GM21423 (cell line): Measurements from ENCODE around the gene ELL3.
"Not testable (repeated sequence)": the region's sequence is repeated elsewhere in the genome, so short reads cannot be mapped to it uniquely, and the experiment has no call there.

ENCODE experiments used
- ATAC-seq: cut with Tn5 transposase; IDR thresholded peaks from one replicate; pipeline ENCODE4 v1.9.1; 2021; ENCODE audit warnings: mild to moderate bottlenecking, moderate library complexity; ENCODE audit not compliant: unreplicated experiment

The ELL3 gene

DNA sequence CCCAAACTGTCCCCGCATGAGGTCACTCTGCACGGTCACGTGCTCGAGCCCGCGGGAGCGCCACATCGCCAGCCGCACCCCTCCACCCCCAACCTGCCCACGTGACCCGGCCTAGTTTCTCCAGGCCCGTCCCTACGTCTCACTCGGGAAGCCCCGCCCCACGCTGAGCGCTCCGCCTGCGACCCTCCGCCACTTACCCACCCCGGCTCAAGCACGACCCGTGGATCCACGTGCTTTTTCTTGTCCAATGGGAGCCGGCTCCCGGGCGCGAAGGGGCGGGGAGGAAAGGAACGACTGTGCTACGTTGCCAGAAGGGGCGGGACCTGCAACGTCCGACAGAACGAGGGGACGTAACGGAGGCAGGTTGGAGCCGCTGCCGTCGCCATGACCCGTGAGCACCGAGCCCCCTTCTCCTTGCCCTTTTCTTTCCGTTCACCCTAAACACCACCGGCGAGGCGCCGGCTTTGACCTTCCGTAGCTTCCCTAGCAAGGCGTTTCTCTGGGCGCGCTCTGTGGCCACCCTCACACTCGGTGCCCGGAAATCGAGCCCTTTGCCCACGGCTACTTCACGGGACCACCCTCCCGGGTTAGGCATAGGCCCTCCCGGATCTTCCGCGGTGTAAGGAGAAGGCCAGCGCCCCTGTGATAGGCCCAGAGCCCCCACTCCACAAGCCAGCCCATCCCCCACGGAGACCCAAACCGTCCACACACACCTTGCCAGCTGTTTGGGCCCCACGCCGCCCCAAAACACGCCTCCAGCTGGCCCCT, 15.4 kb upstream of the ELL3 start, which contains the start of gene SERF2:
SERF2 (plus strand) TSS at position 328 of the 768 bp plus-strand sequence; CDS start at position 385, 57 bp downstream.
- peak; percentile 89 for ATAC-seq

DNA sequence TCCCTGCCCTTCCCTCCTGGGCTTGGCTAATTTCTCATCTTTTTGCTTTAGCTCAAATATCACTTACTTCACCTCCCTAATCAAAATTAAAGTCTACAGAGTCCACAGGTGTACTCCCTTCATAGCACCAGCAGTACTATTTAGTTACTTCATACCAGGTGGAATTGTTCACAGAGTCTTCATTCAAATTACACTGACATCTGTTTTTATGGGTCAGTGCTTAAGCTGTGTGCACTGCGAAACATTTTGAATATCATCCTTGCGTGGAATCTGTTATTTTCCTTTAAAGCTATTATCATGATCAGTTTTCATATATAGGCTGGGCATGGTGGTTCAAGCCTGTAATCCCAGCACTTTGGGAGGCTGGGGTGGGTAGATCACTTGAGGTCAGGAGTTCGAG, 12.6 kb upstream of the ELL3 start:
- ATAC-seq = no peak

DNA sequence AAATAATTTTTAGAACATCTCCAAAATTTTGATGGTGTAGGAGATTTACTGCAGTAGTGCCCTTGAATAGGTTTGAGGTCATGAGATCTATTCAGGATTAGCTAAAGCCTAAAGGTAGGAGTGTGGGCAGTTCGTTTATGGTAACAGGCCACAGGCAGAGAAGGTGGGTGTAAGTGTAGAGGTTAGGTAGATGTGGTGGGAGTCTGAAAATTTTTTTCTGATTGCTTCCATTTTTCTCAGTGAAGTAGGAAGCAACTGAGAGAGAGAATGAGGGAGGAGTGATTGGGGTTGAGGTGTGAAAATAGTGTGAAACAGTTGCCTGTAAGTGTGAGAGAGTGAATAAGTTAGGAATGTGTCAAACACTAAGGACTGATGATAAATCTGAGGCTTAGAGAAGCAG, 2.2 kb upstream of the ELL3 start:
- no peak for ATAC-seq

DNA sequence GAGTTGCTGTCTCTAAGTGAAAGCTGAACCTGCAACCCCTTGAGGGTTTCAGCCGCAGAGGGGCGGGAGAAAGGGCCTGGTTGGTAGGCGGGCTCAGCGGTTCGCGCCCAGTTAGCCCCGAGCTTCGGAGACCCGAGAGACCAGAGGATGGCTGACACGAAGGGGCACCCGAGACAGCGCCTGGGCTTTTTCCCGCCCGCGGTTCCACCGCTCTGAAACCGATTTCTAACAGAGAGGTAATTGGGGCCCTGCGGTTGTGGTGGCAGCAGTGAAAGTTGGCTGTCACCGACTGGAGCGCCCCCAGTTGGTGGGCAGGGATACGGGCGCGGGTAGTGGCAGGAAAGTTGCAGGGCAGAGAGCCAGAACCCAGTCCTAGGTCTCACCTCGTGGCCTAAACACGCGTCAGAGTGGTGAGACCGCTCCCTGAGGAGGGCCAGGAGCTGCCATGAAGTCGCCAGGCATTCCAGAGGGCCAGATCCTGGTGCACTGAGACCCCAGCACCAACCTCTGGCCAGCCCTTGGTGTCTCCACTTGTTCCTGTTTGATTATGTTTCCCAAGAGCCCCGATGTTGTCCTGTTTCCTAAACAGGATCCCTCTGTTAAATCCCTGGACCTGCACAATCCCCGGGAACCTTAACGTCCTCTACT, 625 bp upstream of the ELL3 start:
- peak; percentile 58 for ATAC-seq

DNA sequence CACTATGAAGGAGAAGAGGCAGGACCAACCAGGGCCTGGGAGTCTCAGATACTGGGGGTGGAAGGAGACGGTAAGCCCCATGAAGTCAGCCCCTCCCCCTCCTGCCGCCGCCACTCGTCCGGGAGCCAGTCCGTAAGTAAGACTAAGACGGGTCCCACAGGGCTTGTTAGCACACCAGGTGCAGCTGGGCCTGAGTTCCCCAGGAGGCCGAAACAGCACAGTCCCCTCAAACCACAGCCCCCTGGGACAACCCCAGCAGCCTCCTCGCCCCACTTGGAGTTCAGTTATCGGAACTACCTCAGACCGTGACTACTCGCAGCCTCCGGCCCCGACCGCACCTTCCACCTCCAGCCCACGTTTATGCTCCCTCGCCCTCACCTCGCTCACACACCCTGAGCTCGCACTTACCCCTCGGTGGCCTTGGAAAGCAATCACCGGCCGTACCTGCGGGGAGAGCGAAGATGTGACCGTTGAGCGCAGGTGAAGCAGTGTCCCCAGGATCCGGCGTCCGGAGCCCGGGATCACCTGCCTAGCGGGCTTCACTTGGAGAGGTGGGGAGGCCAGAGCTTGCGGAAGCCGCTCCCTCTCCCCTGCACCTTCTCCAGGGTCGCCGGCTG, 557 bp downstream of the ELL3 start:
- peak; percentile 71 for ATAC-seq

DNA sequence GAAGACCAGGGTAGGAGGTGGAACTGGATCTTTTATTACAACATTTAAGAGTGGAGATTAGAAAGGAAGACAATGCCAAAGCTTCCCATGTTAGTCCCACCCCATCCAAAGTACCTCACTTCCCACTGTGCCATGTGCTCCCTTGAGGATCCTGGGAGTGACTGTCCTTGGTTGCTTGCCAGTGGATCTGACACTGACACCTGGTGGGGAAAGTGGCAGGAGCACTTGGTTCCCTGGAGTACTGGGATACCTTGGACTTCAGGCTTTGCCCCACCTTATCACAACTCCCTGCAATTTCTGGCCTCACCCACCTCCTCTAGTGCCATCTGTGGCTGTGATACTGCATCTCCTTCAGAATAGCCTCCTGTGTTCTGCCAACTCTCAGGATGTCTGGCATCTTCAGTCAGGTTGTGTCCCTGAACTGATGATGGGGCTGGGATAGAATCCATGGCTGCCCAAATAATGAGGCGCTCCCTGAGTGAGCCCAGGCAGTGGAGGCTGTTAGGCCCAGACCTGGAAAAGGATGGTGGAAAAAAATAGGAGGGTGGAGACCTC, 1.3 kb downstream of the ELL3 start:
- no peak for ATAC-seq

DNA sequence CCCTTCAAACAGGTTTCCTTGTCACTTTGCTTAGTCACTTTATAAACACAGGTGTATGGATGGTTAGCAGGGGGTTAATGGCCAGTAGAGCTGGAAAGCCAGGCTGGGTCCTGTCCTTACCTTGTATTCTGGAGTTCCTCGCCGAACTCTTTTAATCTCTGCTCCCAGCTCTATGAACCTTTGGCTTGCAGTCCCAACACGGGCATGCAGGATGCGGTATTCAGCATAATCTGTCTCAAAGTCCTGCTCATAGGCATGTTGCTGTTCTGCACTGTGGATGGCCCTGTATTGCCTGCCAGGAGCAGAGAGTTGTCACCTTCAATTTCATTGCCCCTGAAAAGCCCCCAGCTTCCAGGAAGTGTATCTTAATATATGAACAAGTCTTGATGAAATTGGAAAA, 2.7 kb downstream of the ELL3 start:
- ATAC-seq = no peak

DNA sequence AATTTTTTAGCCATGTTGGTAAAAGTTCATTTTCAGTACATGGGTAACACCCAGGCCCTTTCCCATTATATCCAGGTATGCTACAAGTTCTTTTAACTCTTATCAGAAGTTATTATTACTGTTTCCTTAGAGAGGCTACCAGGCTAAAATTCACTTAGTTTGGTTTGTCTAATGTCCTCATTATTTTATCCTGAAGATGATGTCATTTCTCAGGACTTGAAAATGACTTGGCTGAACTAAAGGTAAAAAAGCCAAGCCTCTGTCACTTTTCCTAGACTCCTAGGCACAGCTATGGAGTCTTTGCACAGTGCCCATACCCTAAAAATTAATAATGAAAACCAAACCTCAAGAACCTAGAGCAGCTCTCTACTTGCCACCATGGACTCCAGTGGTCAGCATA, 4.1 kb downstream of the ELL3 start:
- ATAC-seq = no peak

DNA sequence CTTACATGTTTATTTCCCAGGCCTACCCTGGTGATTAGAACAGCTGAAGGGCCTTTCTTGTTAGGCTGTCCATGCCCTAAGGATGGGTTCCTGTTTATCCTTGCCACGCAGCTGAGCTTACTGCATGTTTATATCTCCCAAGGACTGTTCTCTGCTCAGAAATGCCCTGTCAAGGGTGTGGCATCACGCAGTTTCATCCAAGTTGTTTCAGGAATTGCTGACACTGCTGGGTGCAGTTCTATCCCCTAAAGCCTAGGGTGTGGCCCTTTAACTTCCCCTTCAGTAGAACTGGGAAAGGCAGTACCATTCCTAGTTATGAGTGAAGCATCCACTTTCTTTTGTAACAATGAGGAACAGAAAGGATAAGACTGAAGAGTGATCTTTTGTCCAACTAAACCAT, 5.0 kb downstream of the ELL3 start:
- no peak for ATAC-seq

DNA sequence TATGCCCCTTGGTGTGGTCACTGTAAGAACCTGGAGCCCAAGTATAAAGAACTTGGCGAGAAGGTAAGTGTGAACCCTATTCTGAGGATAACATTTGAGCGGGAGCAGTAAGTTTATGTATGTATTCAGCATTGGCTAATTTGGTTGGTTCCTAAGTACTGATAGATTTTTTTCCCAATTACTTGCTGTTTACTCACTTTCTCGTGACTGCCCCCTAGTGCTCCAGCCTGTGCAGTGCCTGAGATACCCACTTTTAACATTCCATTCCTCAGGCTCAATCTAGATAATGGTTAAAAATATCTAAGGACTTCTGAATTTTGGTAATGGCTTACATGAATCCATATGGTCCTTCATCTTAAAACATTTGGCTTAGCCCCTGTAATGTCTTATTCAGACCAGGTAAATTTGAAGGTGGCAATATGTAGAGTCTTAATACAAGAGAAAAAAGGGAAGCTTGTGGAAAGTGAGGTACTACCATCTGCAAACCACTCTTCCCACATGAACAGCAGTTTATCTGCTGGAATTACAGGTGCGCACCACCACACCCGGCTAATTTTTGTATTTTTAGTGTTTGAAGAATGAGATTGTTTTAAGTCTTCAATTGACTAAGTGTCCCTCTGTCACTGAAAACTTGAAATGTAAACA, 7.1 kb downstream of the ELL3 start:
- ATAC-seq = no peak

DNA sequence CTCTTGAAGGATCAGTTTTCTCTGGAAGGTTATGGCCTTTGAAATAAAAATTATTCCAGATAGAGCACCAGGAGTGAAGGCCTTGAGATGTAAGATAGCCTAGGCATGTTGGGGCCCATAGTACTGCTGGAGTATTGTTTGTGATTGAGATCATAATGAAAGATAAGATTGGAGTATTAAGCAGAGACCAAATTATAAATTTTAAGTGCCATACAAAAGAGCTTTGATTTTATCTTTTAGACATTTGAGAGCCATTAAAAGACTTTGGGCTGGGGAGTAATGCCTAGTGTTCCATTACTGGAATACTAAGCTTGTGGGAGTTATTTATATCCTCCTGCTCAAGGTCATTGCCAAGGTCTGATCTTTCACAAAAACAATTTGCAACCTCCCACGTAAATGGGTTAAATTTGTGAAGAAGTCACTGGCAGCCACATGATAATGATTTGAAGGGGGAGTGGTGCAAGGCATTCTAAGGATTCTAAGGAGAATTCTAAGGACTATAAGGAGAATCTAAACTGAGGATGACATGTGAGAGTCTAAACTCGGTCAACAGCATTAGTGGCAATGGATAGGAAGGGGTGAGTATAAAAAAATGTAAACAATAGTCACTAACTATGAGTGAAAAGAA, 12.8 kb downstream of the ELL3 start:
- ATAC-seq = no peak

DNA sequence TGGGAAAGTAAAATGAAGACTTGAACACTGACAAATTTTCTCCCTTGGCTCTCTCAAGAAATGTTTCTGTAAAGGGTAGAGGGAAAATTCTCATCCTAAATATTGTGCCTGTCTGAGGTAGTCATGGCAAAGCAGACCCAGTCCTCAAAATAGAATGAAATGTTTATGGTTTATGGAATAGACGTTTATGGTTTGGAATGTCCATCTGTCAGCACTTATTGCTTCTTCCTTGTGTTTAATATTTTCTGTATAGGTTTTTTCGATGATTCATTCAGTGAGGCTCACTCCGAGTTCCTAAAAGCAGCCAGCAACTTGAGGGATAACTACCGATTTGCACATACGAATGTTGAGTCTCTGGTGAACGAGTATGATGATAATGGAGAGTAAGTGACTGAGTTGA, 13.9 kb downstream of the ELL3 start:
- no peak for ATAC-seq

DNA sequence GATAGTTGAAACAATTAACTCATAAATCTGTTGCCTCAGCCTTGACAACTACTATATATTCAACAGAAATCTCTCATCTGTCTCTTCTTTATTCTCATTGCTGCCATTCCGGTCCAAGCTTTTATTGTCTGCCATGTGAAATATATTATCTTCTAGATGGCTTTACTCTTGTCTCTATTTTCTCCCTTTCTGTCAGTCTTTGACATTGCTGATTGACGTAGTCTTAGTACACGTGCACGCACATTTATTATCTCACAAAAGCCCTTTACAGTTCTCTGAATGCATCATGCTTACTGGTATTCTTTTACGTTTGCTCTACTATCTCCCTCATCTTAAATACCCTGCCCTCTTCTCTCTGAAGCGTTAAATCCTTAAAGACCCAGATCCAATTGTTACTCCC, 24.9 kb downstream of the ELL3 start:
- ATAC-seq = no peak

DNA sequence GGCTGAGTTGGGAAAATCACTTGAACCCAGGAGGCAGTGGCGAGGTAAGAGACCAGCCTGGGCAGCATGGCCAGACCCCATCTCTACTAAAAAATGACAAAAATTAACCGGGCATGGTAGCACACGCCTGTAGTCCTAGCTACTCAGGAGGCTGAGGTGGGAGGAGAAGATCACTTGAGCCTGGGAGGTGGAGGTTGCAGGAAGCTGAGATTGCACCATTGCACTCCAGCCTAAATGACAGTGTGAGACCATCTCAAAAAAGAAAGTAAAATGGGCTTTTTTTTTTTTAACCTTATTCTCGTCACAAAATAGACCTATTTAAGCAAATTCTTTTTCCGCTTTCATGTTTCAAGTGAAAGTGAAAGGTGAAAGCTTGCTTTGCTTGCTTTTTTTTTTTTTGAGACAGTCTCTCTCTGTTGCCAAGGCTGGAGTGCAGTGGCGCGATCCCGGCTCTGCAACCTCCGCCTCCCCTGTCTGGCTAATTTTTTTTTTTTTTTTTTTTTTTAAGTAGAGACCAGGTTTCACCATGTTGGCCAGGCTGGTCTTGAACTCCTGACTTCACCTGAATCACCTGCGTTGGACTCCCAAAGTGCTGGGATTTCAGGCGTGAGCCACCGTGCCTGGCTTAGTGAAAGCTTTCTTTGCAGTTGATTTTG, 26.9 kb downstream of the ELL3 start:
- peak; percentile 48 for ATAC-seq

DNA sequence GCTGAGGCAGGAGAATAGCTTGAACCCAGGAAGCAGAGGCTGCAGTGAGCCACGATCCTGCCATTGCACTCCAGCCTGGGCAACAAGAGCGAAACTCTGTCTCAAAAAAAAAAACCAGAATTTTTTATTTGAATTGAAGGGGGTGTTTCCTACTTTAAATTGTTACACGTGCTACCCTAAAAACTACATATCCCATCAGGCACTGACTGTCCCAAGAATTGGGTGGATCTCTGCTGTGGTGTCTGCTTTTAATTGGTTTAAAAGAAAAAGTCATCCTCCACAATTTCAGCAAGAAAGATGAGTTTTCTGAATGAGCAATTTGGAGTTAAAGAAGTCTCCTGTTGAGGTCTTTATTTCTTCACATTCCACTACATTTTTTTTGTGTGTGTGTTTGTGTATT, 28.4 kb downstream of the ELL3 start:
- no peak for ATAC-seq

DNA sequence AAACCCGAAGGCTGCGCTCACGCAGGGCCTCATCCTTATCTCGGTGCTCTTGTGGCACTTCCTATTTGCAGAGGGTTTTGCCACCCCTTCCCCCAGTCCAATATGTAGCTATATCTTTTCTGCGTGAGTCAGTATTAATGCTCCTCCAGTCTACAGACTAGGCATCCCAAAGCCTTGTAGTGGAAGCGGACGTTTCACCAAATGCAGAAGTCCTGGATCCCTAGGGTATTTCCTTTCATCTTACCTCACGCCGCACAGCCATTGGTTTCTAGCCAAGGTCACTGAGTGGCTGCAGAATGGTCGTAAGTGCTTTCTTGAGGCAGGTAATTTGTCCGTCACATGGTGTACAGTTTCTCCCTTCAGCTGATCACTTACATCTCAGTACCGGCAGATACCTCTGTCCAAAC, 29.9 kb downstream of the ELL3 start:
- ATAC-seq = peak; percentile 9

DNA sequence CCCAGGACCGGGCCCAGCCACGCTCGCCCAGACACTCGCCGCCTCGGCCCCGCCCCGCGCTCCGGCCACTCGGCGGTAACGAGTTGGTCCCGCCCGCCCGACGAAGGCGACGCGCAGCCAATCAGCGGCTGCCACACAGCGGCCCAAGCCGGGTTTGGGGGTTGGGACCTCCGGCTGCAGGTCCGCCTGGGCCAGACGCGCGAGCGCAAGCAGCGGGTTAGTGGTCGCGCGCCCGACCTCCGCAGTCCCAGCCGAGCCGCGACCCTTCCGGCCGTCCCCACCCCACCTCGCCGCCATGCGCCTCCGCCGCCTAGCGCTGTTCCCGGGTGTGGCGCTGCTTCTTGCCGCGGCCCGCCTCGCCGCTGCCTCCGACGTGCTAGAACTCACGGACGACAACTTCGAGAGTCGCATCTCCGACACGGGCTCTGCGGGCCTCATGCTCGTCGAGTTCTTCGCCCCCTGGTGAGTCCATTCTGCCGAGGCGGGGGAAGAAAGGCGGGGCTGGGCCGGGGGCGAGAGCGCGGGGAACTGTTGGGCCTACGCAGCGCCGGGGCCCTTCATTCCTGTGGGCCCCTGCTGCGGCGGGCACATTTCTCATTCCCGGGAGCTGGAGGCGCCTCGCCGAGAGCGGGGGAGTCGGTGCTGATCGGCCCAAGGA, 30.4 kb downstream of the ELL3 start, which contains the start of gene PDIA3:
PDIA3 (plus strand) TSS at position 194 of the 658 bp plus-strand sequence; CDS start at position 296, 102 bp downstream.
- ATAC-seq = peak; percentile 78

DNA sequence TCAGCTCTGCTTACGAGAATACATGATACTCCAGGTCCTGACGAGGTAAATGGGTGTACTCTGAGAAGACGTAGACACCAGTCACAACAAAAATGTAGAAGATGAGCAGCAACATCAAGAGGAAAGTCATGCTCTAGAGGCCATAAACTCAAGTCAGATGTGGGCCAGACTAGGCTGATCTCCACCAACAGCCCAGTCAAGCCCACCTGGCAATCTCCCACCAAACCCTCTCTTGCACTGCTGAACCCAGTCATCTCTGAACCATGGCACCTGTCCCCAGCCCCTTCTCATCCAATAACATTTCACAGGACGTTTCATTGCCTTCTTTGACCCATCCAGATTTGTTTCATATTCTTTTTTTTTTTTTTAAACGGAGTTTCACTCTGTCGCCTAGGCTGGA, 41.4 kb downstream of the ELL3 start:
- ATAC-seq = peak; percentile 35

DNA sequence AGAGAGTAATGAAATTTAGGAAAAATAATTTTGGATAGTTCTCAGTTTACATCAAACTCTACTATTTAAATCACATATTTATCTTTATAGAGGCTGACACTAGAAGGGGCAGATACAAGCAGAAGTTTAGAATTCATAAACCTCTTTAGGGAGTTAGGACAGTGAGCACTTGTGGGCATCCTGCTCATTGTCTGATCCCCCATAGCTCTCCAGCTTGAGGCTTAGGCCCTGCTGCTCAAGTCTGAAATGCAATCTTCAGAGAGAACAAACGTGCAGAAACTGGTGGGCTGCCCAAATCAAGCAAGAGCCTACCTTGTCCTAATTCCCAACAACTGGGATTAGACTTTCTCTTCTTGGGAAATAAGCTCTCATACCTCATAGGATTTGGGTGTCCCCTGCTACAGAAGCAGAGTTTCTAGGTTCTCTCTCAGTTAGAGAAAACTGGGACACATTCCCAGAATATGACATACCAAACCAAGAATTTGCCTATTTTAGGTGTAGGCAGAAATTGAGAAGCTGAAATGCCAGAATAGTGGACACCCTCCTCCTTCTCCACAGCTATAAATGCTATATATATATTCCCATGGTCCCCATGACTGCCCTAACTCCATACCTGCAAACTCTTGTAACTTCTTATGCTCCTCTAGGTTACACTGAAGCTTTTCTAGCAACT, 48.6 kb downstream of the ELL3 start:
- not testable (repeated sequence) for ATAC-seq
